Karpas-422 (cell line): ENCODE data around the gene GADD45A. TPM values are rescaled to one million over a fixed set of nuclear protein-coding genes. Genes with fewer than 3 reads are reported as not detected.

Experiments used
- DNase-seq: peaks from one replicate; pipeline ENCODE4 v3.0.0-alpha.2; 2015
- H2AFZ ChIP-seq: fragments of 200-600 bp; sonication (generic); 2 replicates; pipeline ENCODE4 v1.6.1; 2014; ENCODE audit warnings: antibody characterized with exemption, low read length, mixed read lengths
- H3K27ac ChIP-seq: fragments of 200-600 bp; sonication (generic); 2 replicates; pipeline ENCODE4 v1.5.1; 2014; ENCODE audit warnings: mild to moderate bottlenecking, low read length, moderate library complexity
- H3K27me3 ChIP-seq: fragments of 200-600 bp; sonication (generic); 2 replicates; pipeline ENCODE4 v1.6.1; 2014; ENCODE audit warnings: low read length, mixed read lengths
- H3K36me3 ChIP-seq: fragments of 200-600 bp; sonication (generic); 2 replicates; pipeline ENCODE4 v1.6.1; 2014; ENCODE audit warnings: low read length, mixed read lengths; ENCODE audit not compliant: insufficient read depth
- H3K4me1 ChIP-seq: fragments of 200-600 bp; sonication (generic); 2 replicates; pipeline ENCODE4 v1.6.1; 2014; ENCODE audit warnings: mild to moderate bottlenecking, low read length, mixed read lengths
- H3K4me2 ChIP-seq: fragments of 200-600 bp; sonication (generic); 2 replicates; pipeline ENCODE4 v1.6.1; 2014; ENCODE audit warnings: low read length, low read depth, mild to moderate bottlenecking; ENCODE audit not compliant: poor library complexity, severe bottlenecking
- H3K4me3 ChIP-seq: fragments of 200-600 bp; sonication (generic); 2 replicates; pipeline ENCODE4 v1.5.1; 2014; ENCODE audit warnings: mild to moderate bottlenecking, antibody characterized with exemption, low read length, mixed read lengths
- H3K79me2 ChIP-seq: fragments of 200-600 bp; sonication (generic); 2 replicates; pipeline ENCODE4 v1.6.1; 2014; ENCODE audit warnings: mild to moderate bottlenecking, low read length, mixed read lengths
- H3K9ac ChIP-seq: fragments of 200-600 bp; sonication (generic); 2 replicates; pipeline ENCODE4 v1.6.0; 2014; ENCODE audit warnings: low read length
- H3K9me2 ChIP-seq: fragments of 200-600 bp; sonication (generic), shearing (Covaris generic); replicated peaks from 2 replicates; pipeline ENCODE4 v1.6.0; 2014; ENCODE audit warnings: mild to moderate bottlenecking, low read length, moderate library complexity; ENCODE audit not compliant: insufficient read depth
- H3K9me3 ChIP-seq: fragments of 300-700, 200-600 bp; sonication (generic); 2 replicates; pipeline ENCODE4 v1.6.1; 2014; ENCODE audit warnings: low read length, mixed read lengths
- H4K20me1 ChIP-seq: fragments of 200-600 bp; sonication (generic); 2 replicates; pipeline ENCODE4 v1.6.1; 2014; ENCODE audit warnings: mild to moderate bottlenecking, antibody characterized with exemption, low read length, low read depth; ENCODE audit not compliant: insufficient read depth
- total RNA-seq: library from RNA; depleted of rRNA; stranded (reverse); fragments of >200 nt; shearing (Covaris generic); gene quantifications from 2 replicates; pipeline ENCODE4 v1.2.3, GENCODE V29; 2014; ENCODE audit warnings: low replicate concordance

GADD45A gene
- total RNA-seq, 1 experiment from 2014 or later: 6.5 TPM

GRCh38 chr1:67731322-67731721 lies 46.3 kb downstream of the GADD45A start:
- Histone ChIP-seq H3K27ac (no peak overlapping the region), H3K9me3 (no peaks in the 10 kb centered on the region), H3K27me3 (no peaks in the 10 kb centered on the region), H3K36me3 (no peaks in the 10 kb centered on the region), H3K4me1 (peaks cover 31% of the 10 kb centered on the region), H3K79me2 (no peaks in the 10 kb centered on the region), H4K20me1 (no peaks in the 10 kb centered on the region), H3K4me3 (no peak overlapping the region), H3K4me2 (no peak overlapping the region), H3K9me2 (no peaks in the 10 kb centered on the region), H2AFZ (no peak overlapping the region), H3K9ac (no peak overlapping the region)
- no peak for DNase-seq

- Histone ChIP-seq H3K4me1 (peaks cover 43% of the 10 kb centered on the region), H3K36me3 (no peaks in the 10 kb centered on the region), H3K79me2 (no peaks in the 10 kb centered on the region), H3K9me2 (no peaks in the 10 kb centered on the region), H3K27me3 (no peaks in the 10 kb centered on the region), H3K9me3 (no peaks in the 10 kb centered on the region), H3K4me2 (no peak overlapping the region), H3K27ac (no peak overlapping the region), H3K4me3 (no peak overlapping the region), H2AFZ (no peak overlapping the region), H4K20me1 (no peaks in the 10 kb centered on the region), H3K9ac (no peak overlapping the region)
- DNase-seq: no peak
These were observed 47.8 kb downstream of the GADD45A start for GRCh38 chr1:67732750-67733151.

- H3K9me3 ChIP-seq: no peaks in the 10 kb centered on the region
- H3K79me2 ChIP-seq: no peaks in the 10 kb centered on the region
- 0 out of 2 replicates have a peak overlapping the region, but pooled peaks have one; percentile 58 for H2AFZ ChIP-seq
- no peak overlapping the region for H3K4me2 ChIP-seq
- H3K9me2 ChIP-seq: no peaks in the 10 kb centered on the region
- H3K36me3 ChIP-seq: no peaks in the 10 kb centered on the region
- no peak overlapping the region for H3K4me3 ChIP-seq
- no peak for DNase-seq
- peaks cover 41% of the 10 kb centered on the region for H3K4me1 ChIP-seq
- no peaks in the 10 kb centered on the region for H3K27me3 ChIP-seq
- H3K9ac ChIP-seq: no peak overlapping the region
- no peaks in the 10 kb centered on the region for H4K20me1 ChIP-seq
- H3K27ac ChIP-seq: no peak overlapping the region
These were observed 48.8 kb downstream of the GADD45A start for GRCh38 chr1:67733681-67734322.

GRCh38 chr1:67734323-67734690 lies 49.3 kb downstream of the GADD45A start:
- no peaks in the 10 kb centered on the region for H3K36me3 ChIP-seq
- H3K27ac ChIP-seq: no peak overlapping the region
- no peaks in the 10 kb centered on the region for H3K9me2 ChIP-seq
- no peak overlapping the region for H3K4me2 ChIP-seq
- no peak overlapping the region for H3K9ac ChIP-seq
- no peaks in the 10 kb centered on the region for H3K79me2 ChIP-seq
- H3K9me3 ChIP-seq: no peaks in the 10 kb centered on the region
- no peaks in the 10 kb centered on the region for H4K20me1 ChIP-seq
- H3K27me3 ChIP-seq: no peaks in the 10 kb centered on the region
- no peak overlapping the region for H3K4me3 ChIP-seq
- no peak for DNase-seq
- peaks cover 41% of the 10 kb centered on the region for H3K4me1 ChIP-seq
- 0 out of 2 replicates have a peak overlapping the region, but pooled peaks have one; percentile 58 for H2AFZ ChIP-seq

GRCh38 chr1:67735206-67735605 lies 50.2 kb downstream of the GADD45A start:
- H4K20me1 ChIP-seq: no peaks in the 10 kb centered on the region
- H3K4me1 ChIP-seq: peaks cover 41% of the 10 kb centered on the region
- no peaks in the 10 kb centered on the region for H3K9me3 ChIP-seq
- H3K9ac ChIP-seq: no peak overlapping the region
- H3K36me3 ChIP-seq: no peaks in the 10 kb centered on the region
- H3K79me2 ChIP-seq: no peaks in the 10 kb centered on the region
- H2AFZ ChIP-seq: no peak overlapping the region
- no peaks in the 10 kb centered on the region for H3K27me3 ChIP-seq
- H3K27ac ChIP-seq: 0 out of 2 replicates have a peak overlapping the region, but pooled peaks have one; percentile 32
- DNase-seq: no peak
- H3K4me2 ChIP-seq: peak overlapping the region; percentile 63
- no peaks in the 10 kb centered on the region for H3K9me2 ChIP-seq
- no peak overlapping the region for H3K4me3 ChIP-seq

GRCh38 chr1:67735806-67736627 lies 51.0 kb downstream of the GADD45A start:
- DNase-seq: peak; percentile 75
- no peaks in the 10 kb centered on the region for H4K20me1 ChIP-seq
- H3K9me2 ChIP-seq: no peaks in the 10 kb centered on the region
- H3K36me3 ChIP-seq: no peaks in the 10 kb centered on the region
- peak overlapping the region; percentile 32; the same call in 1 of the 2 replicates for H3K27ac ChIP-seq
- peak overlapping the region; percentile 90 for H2AFZ ChIP-seq
- H3K79me2 ChIP-seq: no peaks in the 10 kb centered on the region
- H3K9me3 ChIP-seq: no peaks in the 10 kb centered on the region
- peak overlapping the region; percentile 33 for H3K9ac ChIP-seq
- H3K4me1 ChIP-seq: peaks cover 41% of the 10 kb centered on the region
- peak overlapping the region; percentile 63 for H3K4me2 ChIP-seq
- peak overlapping the region; percentile 49; the same call in 1 of the 2 replicates for H3K4me3 ChIP-seq
- H3K27me3 ChIP-seq: no peaks in the 10 kb centered on the region

- peak overlapping the region; percentile 32; the same call in 1 of the 2 replicates for H3K27ac ChIP-seq
- H3K9ac ChIP-seq: peak overlapping the region; percentile 33
- H3K79me2 ChIP-seq: no peaks in the 10 kb centered on the region
- H3K27me3 ChIP-seq: no peaks in the 10 kb centered on the region
- no peaks in the 10 kb centered on the region for H4K20me1 ChIP-seq
- H3K9me2 ChIP-seq: no peaks in the 10 kb centered on the region
- H2AFZ ChIP-seq: peak overlapping the region; percentile 90
- no peaks in the 10 kb centered on the region for H3K36me3 ChIP-seq
- H3K4me3 ChIP-seq: peak overlapping the region; percentile 49; the same call in 1 of the 2 replicates
- H3K9me3 ChIP-seq: no peaks in the 10 kb centered on the region
- H3K4me2 ChIP-seq: peak overlapping the region; percentile 63
- DNase-seq: no peak
- peaks cover 41% of the 10 kb centered on the region for H3K4me1 ChIP-seq
These were observed 51.7 kb downstream of the GADD45A start for GRCh38 chr1:67736750-67737149.

- H3K27me3 ChIP-seq: no peaks in the 10 kb centered on the region
- no peaks in the 10 kb centered on the region for H4K20me1 ChIP-seq
- H3K36me3 ChIP-seq: no peaks in the 10 kb centered on the region
- H3K9me2 ChIP-seq: no peaks in the 10 kb centered on the region
- H3K9ac ChIP-seq: no peak overlapping the region
- H3K4me1 ChIP-seq: peaks cover 43% of the 10 kb centered on the region
- H3K9me3 ChIP-seq: no peaks in the 10 kb centered on the region
- no peak overlapping the region for H3K4me3 ChIP-seq
- H3K27ac ChIP-seq: no peak overlapping the region
- H2AFZ ChIP-seq: no peak overlapping the region
- DNase-seq: no peak
- H3K4me2 ChIP-seq: no peak overlapping the region
- H3K79me2 ChIP-seq: no peaks in the 10 kb centered on the region
These were observed 52.9 kb downstream of the GADD45A start for GRCh38 chr1:67737875-67738274.
